HL-60 (cell line): ENCODE results near the gene SDK1.

Experiments
- DNase-seq, 2 experiments: peaks; one replicate each; pipeline ENCODE4 v3.0.0-alpha.2; 2010 to 2020; ENCODE audit warnings: low read depth in 1 of 2, low spot score in 1 of 2
- H3K27ac ChIP-seq: fragments of 250-450 bp; sonication (Bioruptor Pico); replicated peaks from 2 replicates; pipeline ENCODE4 v1.5.1; 2020; ENCODE audit warnings: mild to moderate bottlenecking, moderate library complexity
- H3K27me3 ChIP-seq: fragments of 250-450 bp; sonication (Bioruptor Pico); 2 replicates; pipeline ENCODE4 v1.5.1; 2021; ENCODE audit warnings: mild to moderate bottlenecking, moderate library complexity; ENCODE audit not compliant: insufficient read depth, poor library complexity, severe bottlenecking
- H3K4me3 ChIP-seq: replicated peaks from 2 replicates; pipeline ENCODE4 v1.5.1; 2011; ENCODE audit warnings: mild to moderate bottlenecking, control low read depth, low read length; ENCODE audit not compliant: insufficient read depth
- CTCF ChIP-seq: IDR thresholded peaks from one replicate; pipeline ENCODE4 v1.5.1; 2011; ENCODE audit warnings: low read length, control low read depth, inconsistent platforms; ENCODE audit not compliant: insufficient read depth
- GABPA ChIP-seq: IDR thresholded peaks from 2 replicates; pipeline ENCODE4 v1.6.1; 2012; ENCODE audit warnings: low read depth
- POLR2AphosphoS5 ChIP-seq: IDR thresholded peaks from 2 replicates; pipeline ENCODE4 v1.6.1; 2012; ENCODE audit warnings: low read depth
- REST ChIP-seq: IDR thresholded peaks from 2 replicates; pipeline ENCODE4 v1.6.1; 2012; ENCODE audit warnings: low read depth; ENCODE audit not compliant: insufficient replicate concordance
- SPI1 ChIP-seq: IDR thresholded peaks from 2 replicates; pipeline ENCODE4 v1.6.1; 2012; ENCODE audit warnings: low read depth, mild to moderate bottlenecking, borderline replicate concordance

The SDK1 gene

GRCh38 chr7:4078580-4078979 is 777.5 kb downstream of the SDK1 start:
- no peak for TF ChIP-seq REST
- no peak for TF ChIP-seq SPI1
- no peak for TF ChIP-seq GABPA
- no peak for TF ChIP-seq CTCF
- no peak for TF ChIP-seq POLR2AphosphoS5
- DNase-seq = no peak
- Histone ChIP-seq H3K4me3 (no peak overlapping the region), H3K27me3 (no peaks in the 10 kb centered on the region), H3K27ac (no peak overlapping the region)

- no peaks in the 10 kb centered on the region for H3K27me3 ChIP-seq
- DNase-seq = no peak
- H3K27ac ChIP-seq = no peak overlapping the region
- TF ChIP-seq SPI1 (no peak), REST (no peak), POLR2AphosphoS5 (no peak), CTCF (no peak), GABPA (no peak)
- no peak overlapping the region for H3K4me3 ChIP-seq
Observed at GRCh38 chr7:4079366-4079765, 778.3 kb downstream of the SDK1 start.

GRCh38 chr7:4079956-4080355 is 778.9 kb downstream of the SDK1 start:
- H3K27ac ChIP-seq = no peak overlapping the region
- no peak for DNase-seq
- no peak overlapping the region for H3K4me3 ChIP-seq
- TF ChIP-seq POLR2AphosphoS5 (no peak), CTCF (no peak), GABPA (no peak), SPI1 (no peak), REST (no peak)
- H3K27me3 ChIP-seq = no peaks in the 10 kb centered on the region
